Measurements from ENCODE around the gene ARFGAP1.
"Not testable (repeated sequence)": the region's sequence is repeated elsewhere in the genome, so short reads cannot be mapped to it uniquely, and the experiment has no call there.

Gene ARFGAP1

DNA sequence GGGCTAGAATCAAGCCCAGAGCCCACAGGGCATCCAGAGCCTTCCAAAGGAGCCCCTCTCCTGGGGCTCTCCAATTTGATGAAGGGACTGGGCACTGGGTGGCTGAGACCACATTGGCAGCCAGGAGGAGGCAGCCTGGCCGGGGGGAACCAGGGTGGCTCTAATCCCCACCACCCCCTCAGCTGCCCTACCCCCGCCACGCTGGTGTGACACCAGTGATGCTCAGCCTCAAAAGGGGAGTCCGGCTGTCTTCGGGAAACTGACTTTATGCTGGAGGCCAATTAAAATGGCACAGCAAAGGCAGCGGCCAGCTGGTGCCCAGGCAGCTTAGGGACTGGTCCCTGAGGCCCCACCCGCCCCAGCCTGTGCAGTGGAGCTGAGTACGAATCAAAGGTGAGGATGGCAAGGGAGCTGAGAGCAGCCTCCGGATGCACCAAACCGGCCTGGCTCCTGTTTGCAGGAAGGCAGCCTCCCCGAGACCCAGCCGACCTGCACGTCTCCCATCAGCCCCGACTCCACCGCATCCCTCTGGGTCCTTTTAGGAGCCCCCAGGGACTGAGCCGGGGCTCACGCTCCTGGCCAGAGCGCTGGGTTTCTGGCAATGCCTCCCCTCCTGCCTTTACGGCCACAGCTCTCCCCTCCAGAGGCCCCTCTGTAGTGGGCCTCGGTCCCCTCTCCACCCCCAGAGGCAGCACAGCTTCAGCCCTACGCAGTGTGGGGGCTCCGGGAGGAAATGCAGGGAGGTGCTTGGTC, 60.1 kb downstream of the ARFGAP1 start:
- Histone ChIP-seq H3K27me3 (replicated peaks in 2 of 5; ENCODE audit: control insufficient read depth in 4 of 5, insufficient read depth in 5 of 5, low read length in 4 of 5) (peaks cover 0 to 43% (median 15%) of the 10 kb centered on the region in 5 experiments), H3K36me3 (ENCODE audit: control insufficient read depth in 4 of 4, insufficient read depth in 4 of 4, low read length in 3 of 4) (no peaks in the 10 kb centered on the region), H3K4me3 (ENCODE audit: control insufficient read depth in 1 of 7, extremely low read depth in 1 of 7, insufficient read depth in 4 of 7, low read depth in 2 of 7, low read length in 6 of 7) (no peak overlapping the region), H3K27ac (ENCODE audit: insufficient read depth in 1 of 2, low read depth in 1 of 2, low read length in 2 of 2, poor library complexity in 1 of 2, severe bottlenecking in 2 of 2) (no peak overlapping the region), H3K4me1 (ENCODE audit: control extremely low read depth in 1 of 4, control insufficient read depth in 4 of 4, insufficient read depth in 4 of 4, low read length in 3 of 4) (no peaks in the 10 kb centered on the region), H3K9me3 (ENCODE audit: control extremely low read depth in 1 of 5, control insufficient read depth in 4 of 5, insufficient read depth in 2 of 5, low read depth in 1 of 5, low read length in 4 of 5) (peaks cover 0 to 11% (median 2%) of the 10 kb centered on the region in 5 experiments)
- ChIA-PET CTCF (interaction anchor here (2.3 kb wide), 1 partner anchor 23 kb away, joined by 9 read pairs; no protein-coding TSS in a partner anchor), POLR2A (no interaction called here)
- WGBS (ENCODE audit: insufficient coverage), result 90% methylated on average over 15 of the region's 22 CpGs
- DNase-seq, result no peak

DNA sequence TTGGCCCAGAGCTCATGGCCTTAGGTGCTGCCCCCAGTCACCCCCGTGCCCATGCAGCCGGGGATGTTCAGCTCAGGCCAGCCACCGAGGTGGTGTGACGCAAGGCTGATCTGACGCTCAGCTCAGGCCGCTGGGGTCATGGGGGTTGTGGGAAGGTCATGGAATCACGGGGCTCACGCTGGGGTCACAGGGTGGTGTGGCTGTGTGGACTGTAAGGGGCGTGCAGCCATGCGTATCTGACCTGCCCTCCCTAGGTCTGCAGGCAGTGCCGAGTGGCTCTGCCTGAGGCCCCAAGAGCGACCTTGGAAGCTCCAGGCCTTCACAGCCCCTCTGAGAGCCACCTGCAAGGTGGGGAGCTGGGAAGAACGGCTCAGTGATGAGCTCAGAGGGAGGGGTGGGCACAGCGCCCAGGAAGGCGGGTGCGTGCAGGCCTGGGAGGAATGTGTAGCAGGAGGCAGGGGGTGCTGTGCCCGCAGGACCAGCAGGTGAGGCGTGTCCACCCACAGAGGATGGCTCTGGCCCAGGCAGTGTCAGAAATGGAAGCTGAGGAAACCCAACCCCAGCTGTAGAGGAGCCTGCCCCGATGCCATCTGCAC, 60.7 kb downstream of the ARFGAP1 start:
- DNase-seq, result no peak
- Histone ChIP-seq H3K36me3 (ENCODE audit: control insufficient read depth in 4 of 4, insufficient read depth in 4 of 4, low read length in 3 of 4) (no peaks in the 10 kb centered on the region), H3K27me3 (replicated peaks in 2 of 5; ENCODE audit: control insufficient read depth in 4 of 5, insufficient read depth in 5 of 5, low read length in 4 of 5) (peaks cover 0 to 49% (median 18%) of the 10 kb centered on the region in 5 experiments), H3K4me1 (ENCODE audit: control extremely low read depth in 1 of 4, control insufficient read depth in 4 of 4, insufficient read depth in 4 of 4, low read length in 3 of 4) (no peaks in the 10 kb centered on the region), H3K27ac (ENCODE audit: insufficient read depth in 1 of 2, low read depth in 1 of 2, low read length in 2 of 2, poor library complexity in 1 of 2, severe bottlenecking in 2 of 2) (no peak overlapping the region), H3K9me3 (ENCODE audit: control extremely low read depth in 1 of 5, control insufficient read depth in 4 of 5, insufficient read depth in 2 of 5, low read depth in 1 of 5, low read length in 4 of 5) (peaks cover 0 to 11% (median 2%) of the 10 kb centered on the region in 5 experiments), H3K4me3 (ENCODE audit: control insufficient read depth in 1 of 7, extremely low read depth in 1 of 7, insufficient read depth in 4 of 7, low read depth in 2 of 7, low read length in 6 of 7) (no peak overlapping the region)
- ChIA-PET POLR2A (no interaction called here), CTCF (interaction anchor here (1.1 to 2.3 kb wide), 2 partner anchors 9 to 24 kb away, joined by 3 to 9 read pairs; no protein-coding TSS in a partner anchor)
- 95% methylated on average over 17 of the region's 19 CpGs for WGBS (ENCODE audit: insufficient coverage)

DNA sequence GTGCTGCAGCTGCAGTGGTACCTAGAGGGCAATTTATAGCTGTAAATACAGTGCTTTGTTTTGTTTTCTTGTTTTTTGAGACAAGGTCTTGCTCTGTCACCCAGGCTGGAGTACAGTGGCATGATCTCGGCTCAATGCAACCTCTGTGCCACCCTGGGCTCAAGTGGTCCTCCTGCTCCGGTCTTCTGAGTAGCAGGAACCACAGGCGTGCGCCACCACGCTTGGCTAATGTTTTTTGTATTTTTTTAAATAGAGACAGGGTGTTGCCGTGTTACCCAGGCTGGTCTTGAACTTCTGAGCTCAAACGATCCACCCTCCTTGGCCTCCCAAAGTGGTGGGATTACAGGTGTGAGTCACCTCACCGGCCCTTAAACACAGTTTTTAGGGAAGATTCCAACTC, 61.7 kb downstream of the ARFGAP1 start:
- DNase-seq, result no peak
- H3K27ac ChIP-seq (ENCODE audit: insufficient read depth in 1 of 2, low read depth in 1 of 2, low read length in 2 of 2, poor library complexity in 1 of 2, severe bottlenecking in 2 of 2), result no peak overlapping the region
- H3K4me3 ChIP-seq (ENCODE audit: control insufficient read depth in 1 of 7, extremely low read depth in 1 of 7, insufficient read depth in 4 of 7, low read depth in 2 of 7, low read length in 6 of 7), result no peak overlapping the region
- CTCF ChIA-PET, result interaction anchor here (1.1 kb wide), 1 partner anchor 10 kb away, joined by 3 read pairs; no protein-coding TSS in a partner anchor
- POLR2A ChIA-PET, result no interaction called here
- no peaks in the 10 kb centered on the region for H3K4me1 ChIP-seq (ENCODE audit: control extremely low read depth in 1 of 4, control insufficient read depth in 4 of 4, insufficient read depth in 4 of 4, low read length in 3 of 4)
- 80% methylated on average over 5 of the region's 8 CpGs for WGBS (ENCODE audit: insufficient coverage)
- peaks cover 0 to 54% (median 18%) of the 10 kb centered on the region in 5 experiments for H3K27me3 ChIP-seq (replicated peaks in 2 of 5; ENCODE audit: control insufficient read depth in 4 of 5, insufficient read depth in 5 of 5, low read length in 4 of 5)
- H3K36me3 ChIP-seq (ENCODE audit: control insufficient read depth in 4 of 4, insufficient read depth in 4 of 4, low read length in 3 of 4), result no peaks in the 10 kb centered on the region
- H3K9me3 ChIP-seq (ENCODE audit: control extremely low read depth in 1 of 5, control insufficient read depth in 4 of 5, insufficient read depth in 2 of 5, low read depth in 1 of 5, low read length in 4 of 5), result peaks cover 0 to 11% (median 2%) of the 10 kb centered on the region in 5 experiments

- POLR2A ChIA-PET; H3K4me1 ChIP-seq (ENCODE audit: control extremely low read depth in 1 of 4, control insufficient read depth in 4 of 4, insufficient read depth in 4 of 4, low read length in 3 of 4): not testable (repeated sequence)
Measured at GRCh38 chr20:63335060-63335459, 62.4 kb downstream of the ARFGAP1 start.

GRCh38 chr20:63335711-63336110, 63.1 kb downstream of the ARFGAP1 start:
- H3K4me3 ChIP-seq (ENCODE audit: control insufficient read depth in 1 of 7, extremely low read depth in 1 of 7, insufficient read depth in 4 of 7, low read depth in 2 of 7, low read length in 6 of 7), result no peak overlapping the region
- 48% methylated on average over 7 of the region's 9 CpGs for WGBS (ENCODE audit: insufficient coverage)
- H3K4me1 ChIP-seq (ENCODE audit: control extremely low read depth in 1 of 4, control insufficient read depth in 4 of 4, insufficient read depth in 4 of 4, low read length in 3 of 4), result no peaks in the 10 kb centered on the region
- ChIA-PET POLR2A (no interaction called here), CTCF (no interaction called here)
- peaks cover 0 to 56% (median 18%) of the 10 kb centered on the region in 5 experiments for H3K27me3 ChIP-seq (replicated peaks in 2 of 5; ENCODE audit: control insufficient read depth in 4 of 5, insufficient read depth in 5 of 5, low read length in 4 of 5)
- no peaks in the 10 kb centered on the region for H3K36me3 ChIP-seq (ENCODE audit: control insufficient read depth in 4 of 4, insufficient read depth in 4 of 4, low read length in 3 of 4)
- H3K9me3 ChIP-seq (ENCODE audit: control extremely low read depth in 1 of 5, control insufficient read depth in 4 of 5, insufficient read depth in 2 of 5, low read depth in 1 of 5, low read length in 4 of 5), result peaks cover 0 to 11% (median 2%) of the 10 kb centered on the region in 5 experiments
- H3K27ac ChIP-seq (ENCODE audit: insufficient read depth in 1 of 2, low read depth in 1 of 2, low read length in 2 of 2, poor library complexity in 1 of 2, severe bottlenecking in 2 of 2), result no peak overlapping the region
- DNase-seq, result no peak

More at GRCh38 chr20:63335060-63335459, 62.4 kb downstream of the ARFGAP1 start:
- DNase-seq; H3K36me3 ChIP-seq (ENCODE audit: control insufficient read depth in 4 of 4, insufficient read depth in 4 of 4, low read length in 3 of 4); H3K4me3 ChIP-seq (ENCODE audit: control insufficient read depth in 1 of 7, extremely low read depth in 1 of 7, insufficient read depth in 4 of 7, low read depth in 2 of 7, low read length in 6 of 7); H3K27ac ChIP-seq (ENCODE audit: insufficient read depth in 1 of 2, low read depth in 1 of 2, low read length in 2 of 2, poor library complexity in 1 of 2, severe bottlenecking in 2 of 2); CTCF ChIA-PET: not testable (repeated sequence)
- WGBS (ENCODE audit: insufficient coverage), result 100% methylated on average over 5 of the region's 9 CpGs
- Histone ChIP-seq H3K9me3 (ENCODE audit: control extremely low read depth in 1 of 5, control insufficient read depth in 4 of 5, insufficient read depth in 2 of 5, low read depth in 1 of 5, low read length in 4 of 5) (peaks cover 0 to 11% (median 2%) of the 10 kb centered on the region in 5 experiments), H3K27me3 (replicated peaks in 2 of 5; ENCODE audit: control insufficient read depth in 4 of 5, insufficient read depth in 5 of 5, low read length in 4 of 5) (peaks cover 0 to 54% (median 18%) of the 10 kb centered on the region in 5 experiments)

GRCh38 chr20:63336232-63336752, 63.7 kb downstream of the ARFGAP1 start:
- Histone ChIP-seq H3K36me3 (ENCODE audit: control insufficient read depth in 4 of 4, insufficient read depth in 4 of 4, low read length in 3 of 4) (no peaks in the 10 kb centered on the region), H3K27me3 (replicated peaks in 2 of 5; ENCODE audit: control insufficient read depth in 4 of 5, insufficient read depth in 5 of 5, low read length in 4 of 5) (peaks cover 0 to 59% (median 18%) of the 10 kb centered on the region in 5 experiments), H3K27ac (ENCODE audit: insufficient read depth in 1 of 2, low read depth in 1 of 2, low read length in 2 of 2, poor library complexity in 1 of 2, severe bottlenecking in 2 of 2) (no peak overlapping the region), H3K4me1 (ENCODE audit: control extremely low read depth in 1 of 4, control insufficient read depth in 4 of 4, insufficient read depth in 4 of 4, low read length in 3 of 4) (no peaks in the 10 kb centered on the region), H3K9me3 (ENCODE audit: control extremely low read depth in 1 of 5, control insufficient read depth in 4 of 5, insufficient read depth in 2 of 5, low read depth in 1 of 5, low read length in 4 of 5) (peaks cover 0 to 11% (median 2%) of the 10 kb centered on the region in 5 experiments), H3K4me3 (ENCODE audit: control insufficient read depth in 1 of 7, extremely low read depth in 1 of 7, insufficient read depth in 4 of 7, low read depth in 2 of 7, low read length in 6 of 7) (no peak overlapping the region)
- ChIA-PET POLR2A (no interaction called here), CTCF (no interaction called here)
- DNase-seq, result no peak
- WGBS (ENCODE audit: insufficient coverage), result 97% methylated on average over 24 of the region's 29 CpGs
